HG03066 (cell line): ENCODE results near the gene HS3ST3B1.

ENCODE experiments used
- ATAC-seq: cut with Tn5 transposase; IDR thresholded peaks from one replicate; pipeline ENCODE4 v1.9.1; 2021; ENCODE audit warnings: low read depth; ENCODE audit not compliant: unreplicated experiment

The HS3ST3B1 gene

DNA sequence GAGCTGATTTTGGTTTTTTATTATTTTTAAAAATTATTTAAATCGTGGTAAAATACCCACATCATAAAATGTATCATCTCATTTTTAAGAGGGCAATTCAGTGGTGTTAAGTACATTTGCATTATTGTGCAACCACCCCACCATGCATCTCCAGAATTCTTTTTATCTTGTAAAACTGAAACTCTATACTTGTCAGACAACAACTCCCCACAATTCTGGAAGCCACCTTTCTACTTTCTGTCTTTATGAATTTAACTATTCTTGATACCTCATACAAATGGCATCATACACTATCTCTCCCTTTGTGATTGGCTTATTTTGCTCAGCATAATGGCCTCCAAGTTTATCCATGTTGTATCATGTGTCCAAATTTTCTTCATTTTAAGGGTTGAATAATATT lies 97.9 kb downstream of the HS3ST3B1 start:
- ATAC-seq: no peak
